ENCODE measurements around the gene VILL.

- TF ChIP-seq NFIC (IDR thresholded peaks at IDR 0.05) (no peak), TAF1 (IDR thresholded peaks at IDR 0.05; ENCODE audit: low read depth) (no peak), FOXM1 (IDR thresholded peaks at IDR 0.05; ENCODE audit: borderline replicate concordance, low read depth) (no peak), RAD21 (IDR thresholded peaks at IDR 0.05; ENCODE audit: low read depth) (no peak), REST (IDR thresholded peaks at IDR 0.05; ENCODE audit: low read depth) (no peak)
Measured at GRCh38 chr3:38020342-38020726, 29.7 kb downstream of the VILL start.
